ENCODE results near the gene PGA4. TPM values are rescaled to one million over a fixed set of nuclear protein-coding genes. Genes with fewer than 3 reads are reported as not detected.

The PGA4 gene
- polyA plus RNA-seq, 2 of the 4 experiments (the other 2 are of a cell fraction): not detected

DNA sequence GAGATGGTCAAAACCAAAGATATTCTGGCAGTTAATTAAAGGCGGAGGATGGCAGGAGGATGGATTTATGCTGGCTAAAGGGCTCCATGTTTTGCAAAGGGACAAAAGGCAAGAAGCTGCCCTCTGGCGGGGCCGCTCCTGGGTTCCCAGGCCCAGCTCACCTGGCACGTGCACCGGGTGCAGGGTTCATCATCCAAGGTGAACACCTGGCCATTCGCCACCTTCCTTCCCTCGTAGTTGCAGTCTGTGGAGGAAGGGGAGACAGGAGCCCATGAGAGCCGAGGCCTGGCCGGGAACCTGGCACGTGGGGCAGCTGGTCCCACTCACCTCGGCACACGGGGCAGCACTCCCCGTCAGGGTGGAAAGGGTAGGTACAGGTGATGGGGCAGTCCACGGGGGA is 42.6 kb downstream of the PGA4 start:
- no peak overlapping the region for H3K4me3 ChIP-seq
- FAIRE-seq (no peak), ATAC-seq (no peak), DNase-seq (ENCODE audit: low read depth in 1 of 2, low spot score in 1 of 2) (no peak)
- 89% methylated on average over 4 of the region's 14 CpGs for WGBS (ENCODE audit: missing lambda C conversion rate)
- no peaks in the 10 kb centered on the region for H3K9me3 ChIP-seq
- ChIA-PET CTCF (interaction anchor here (1.2 to 6.8 kb wide), 4 partner anchors 8 to 78 kb away, joined by 3 to 35 read pairs (median 4); no protein-coding TSS in a partner anchor), POLR2A (no interaction called here)
- H3K4me2 ChIP-seq: no peak overlapping the region
- TF ChIP-seq POLR2A (IDR thresholded peaks at IDR 0.05; ENCODE audit: low read length) (no peak), JUN (IDR thresholded peaks at IDR 0.05) (no peak), KDM1A (IDR thresholded peaks at IDR 0.05; ENCODE audit: low read depth) (no peak), HOXB5 (CRISPR knock-in tag; IDR thresholded peaks at IDR 0.05) (no peak), CBX8 (IDR thresholded peaks at IDR 0.05) (no peak), ZC3H11A (IDR thresholded peaks at IDR 0.05) (no peak), SREBF2 (IDR thresholded peaks at IDR 0.05) (no peak), SMC3 (IDR thresholded peaks at IDR 0.05) (no peak), KDM5A (IDR thresholded peaks at IDR 0.05) (no peak), HOXA7 (CRISPR knock-in tag; IDR thresholded peaks at IDR 0.05) (no peak), HOXB13 (CRISPR knock-in tag; IDR thresholded peaks at IDR 0.05; ENCODE audit: low read depth) (no peak), MAZ (IDR thresholded peaks at IDR 0.05; ENCODE audit: borderline replicate concordance, low read depth, low read length) (no peak), CHD2 (IDR thresholded peaks at IDR 0.05; ENCODE audit: low read length, partially characterized antibody) (no peak), GATA3 (IDR thresholded peaks at IDR 0.05; ENCODE audit: borderline replicate concordance) (no peak), RNF2 (IDR thresholded peaks at IDR 0.05; ENCODE audit: borderline replicate concordance, low read depth) (no peak)
- TF ChIP-seq, protein P1, sequence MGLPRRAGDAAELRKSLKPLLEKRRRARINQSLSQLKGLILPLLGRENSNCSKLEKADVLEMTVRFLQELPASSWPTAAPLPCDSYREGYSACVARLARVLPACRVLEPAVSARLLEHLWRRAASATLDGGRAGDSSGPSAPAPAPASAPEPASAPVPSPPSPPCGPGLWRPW (IDR thresholded peaks at IDR 0.05): no peak
- no peak overlapping the region for H3K27ac ChIP-seq
- peaks cover 15% of the 10 kb centered on the region for H3K4me1 ChIP-seq

DNA sequence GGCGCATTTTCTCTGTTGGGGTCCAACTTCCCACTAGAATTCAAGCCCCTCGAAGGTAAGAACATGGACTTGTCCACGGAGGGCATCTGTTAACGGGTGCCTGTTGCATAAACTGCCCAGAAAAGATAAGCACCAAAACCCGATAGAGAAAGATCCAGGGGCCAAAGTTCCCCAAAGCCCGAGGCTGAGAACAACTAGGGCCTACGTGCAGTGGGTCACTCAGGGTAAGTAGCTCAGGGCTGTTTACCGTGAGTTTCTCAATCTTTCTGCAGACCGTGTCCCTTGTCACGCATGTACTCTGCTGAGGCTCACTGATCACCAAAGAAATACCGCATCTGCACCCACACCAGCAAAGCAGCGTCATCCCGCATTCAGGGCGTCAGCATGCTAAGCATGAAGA is 43.2 kb downstream of the PGA4 start:
- DNase-seq (ENCODE audit: low read depth in 1 of 2, low spot score in 1 of 2): no peak
- no peak overlapping the region for H3K4me3 ChIP-seq
- ATAC-seq: no peak
- 74% methylated on average over 14 of the region's 14 CpGs for WGBS (ENCODE audit: missing lambda C conversion rate)
- H3K4me2 ChIP-seq: no peak overlapping the region
- ChIA-PET CTCF (interaction anchor here (1.2 to 6.8 kb wide), 4 partner anchors 8 to 78 kb away, joined by 3 to 35 read pairs (median 4); no protein-coding TSS in a partner anchor), POLR2A (no interaction called here)
- no peak for FAIRE-seq
- H3K9me3 ChIP-seq: no peaks in the 10 kb centered on the region
- H3K27ac ChIP-seq: no peak overlapping the region
- TF ChIP-seq, protein P2, sequence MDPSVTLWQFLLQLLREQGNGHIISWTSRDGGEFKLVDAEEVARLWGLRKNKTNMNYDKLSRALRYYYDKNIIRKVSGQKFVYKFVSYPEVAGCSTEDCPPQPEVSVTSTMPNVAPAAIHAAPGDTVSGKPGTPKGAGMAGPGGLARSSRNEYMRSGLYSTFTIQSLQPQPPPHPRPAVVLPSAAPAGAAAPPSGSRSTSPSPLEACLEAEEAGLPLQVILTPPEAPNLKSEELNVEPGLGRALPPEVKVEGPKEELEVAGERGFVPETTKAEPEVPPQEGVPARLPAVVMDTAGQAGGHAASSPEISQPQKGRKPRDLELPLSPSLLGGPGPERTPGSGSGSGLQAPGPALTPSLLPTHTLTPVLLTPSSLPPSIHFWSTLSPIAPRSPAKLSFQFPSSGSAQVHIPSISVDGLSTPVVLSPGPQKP (IDR thresholded peaks at IDR 0.05; ENCODE audit: low read depth, low read length): no peak
- peaks cover 15% of the 10 kb centered on the region for H3K4me1 ChIP-seq

DNA sequence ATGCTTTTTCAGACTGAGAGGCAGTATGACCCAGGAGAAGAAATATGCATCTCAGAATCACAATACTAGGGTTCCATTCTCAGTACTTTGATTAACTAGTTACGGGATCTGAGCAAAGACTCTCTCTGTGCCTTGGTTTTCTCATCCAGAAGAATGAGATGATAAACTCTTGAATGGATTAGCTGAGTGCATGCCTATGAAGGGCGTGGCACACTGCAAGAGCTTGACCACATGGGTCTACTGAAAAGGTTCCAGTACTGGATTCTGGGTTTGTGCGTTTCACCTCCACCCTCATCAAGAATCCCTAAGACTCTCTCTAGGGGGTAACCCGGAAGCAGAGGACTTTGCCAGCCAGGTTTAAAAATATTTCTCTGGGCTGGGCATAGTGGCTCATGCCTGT is 44.5 kb downstream of the PGA4 start:
- Histone ChIP-seq H3K9me3 (no peaks in the 10 kb centered on the region), H3K27ac (no peak overlapping the region), H3K4me1 (peaks cover 15% of the 10 kb centered on the region), H3K4me2 (peak overlapping the region; percentile 34; the same call in 1 of the 3 replicates), H3K4me3 (no peak overlapping the region)
- 43% methylated on average over 4 of the region's 4 CpGs for WGBS (ENCODE audit: missing lambda C conversion rate)
- peak in 1 of 2 experiments; percentile 40 for DNase-seq (ENCODE audit: low read depth in 1 of 2, low spot score in 1 of 2)
- peak; percentile 27 to 37; a peak in 3 of 6 replicates for ATAC-seq
- TF ChIP-seq, protein P3, sequence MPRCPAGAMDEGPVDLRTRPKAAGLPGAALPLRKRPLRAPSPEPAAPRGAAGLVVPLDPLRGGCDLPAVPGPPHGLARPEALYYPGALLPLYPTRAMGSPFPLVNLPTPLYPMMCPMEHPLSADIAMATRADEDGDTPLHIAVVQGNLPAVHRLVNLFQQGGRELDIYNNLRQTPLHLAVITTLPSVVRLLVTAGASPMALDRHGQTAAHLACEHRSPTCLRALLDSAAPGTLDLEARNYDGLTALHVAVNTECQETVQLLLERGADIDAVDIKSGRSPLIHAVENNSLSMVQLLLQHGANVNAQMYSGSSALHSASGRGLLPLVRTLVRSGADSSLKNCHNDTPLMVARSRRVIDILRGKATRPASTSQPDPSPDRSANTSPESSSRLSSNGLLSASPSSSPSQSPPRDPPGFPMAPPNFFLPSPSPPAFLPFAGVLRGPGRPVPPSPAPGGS (IDR thresholded peaks at IDR 0.05): no peak
- TF ChIP-seq JUNB (IDR thresholded peaks at IDR 0.05) (no peak), KDM1A (IDR thresholded peaks at IDR 0.05; ENCODE audit: low read depth) (no peak), CBX8 (IDR thresholded peaks at IDR 0.05) (no peak), CBX2 (IDR thresholded peaks at IDR 0.05; ENCODE audit: borderline replicate concordance, low read depth) (no peak), HOXA7 (CRISPR knock-in tag; IDR thresholded peaks at IDR 0.05) (no peak), RCOR1 (IDR thresholded peaks at IDR 0.05; ENCODE audit: low read depth, low read length) (no peak), MAFK (IDR thresholded peaks at IDR 0.05; ENCODE audit: partially characterized antibody) (no peak)
- TF ChIP-seq, protein P4, sequence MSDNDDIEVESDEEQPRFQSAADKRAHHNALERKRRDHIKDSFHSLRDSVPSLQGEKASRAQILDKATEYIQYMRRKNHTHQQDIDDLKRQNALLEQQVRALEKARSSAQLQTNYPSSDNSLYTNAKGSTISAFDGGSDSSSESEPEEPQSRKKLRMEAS (IDR thresholded peaks at IDR 0.05): no peak
- TF ChIP-seq, protein P5, sequence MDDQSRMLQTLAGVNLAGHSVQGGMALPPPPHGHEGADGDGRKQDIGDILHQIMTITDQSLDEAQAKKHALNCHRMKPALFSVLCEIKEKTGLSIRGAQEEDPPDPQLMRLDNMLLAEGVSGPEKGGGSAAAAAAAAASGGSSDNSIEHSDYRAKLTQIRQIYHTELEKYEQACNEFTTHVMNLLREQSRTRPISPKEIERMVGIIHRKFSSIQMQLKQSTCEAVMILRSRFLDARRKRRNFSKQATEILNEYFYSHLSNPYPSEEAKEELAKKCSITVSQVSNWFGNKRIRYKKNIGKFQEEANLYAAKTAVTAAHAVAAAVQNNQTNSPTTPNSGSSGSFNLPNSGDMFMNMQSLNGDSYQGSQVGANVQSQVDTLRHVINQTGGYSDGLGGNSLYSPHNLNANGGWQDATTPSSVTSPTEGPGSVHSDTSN (IDR thresholded peaks at IDR 0.05): no peak
- TF ChIP-seq, protein P2 (IDR thresholded peaks at IDR 0.05; ENCODE audit: low read depth, low read length): no peak
- no peak for FAIRE-seq
- ChIA-PET CTCF (interaction anchor here (0.7 to 6.8 kb wide), 3 partner anchors 13 to 28 kb away, joined by 4 to 35 read pairs (median 6); partner anchors contain the start of gene VWCE), POLR2A (interaction anchor here (1.0 kb wide), 1 partner anchor 28 kb away, joined by 3 read pairs; the partner anchor contains the start of gene VWCE)

Data from A549 (cell line).